MG63 (cell line): ENCODE data around the gene DAW1. TPM values are rescaled to one million over a fixed set of nuclear protein-coding genes. Genes with fewer than 3 reads are reported as not detected.

Source experiments
- DNase-seq: peaks from one replicate; pipeline ENCODE4 v3.0.0-alpha.2; 2020
- H3K27me3 ChIP-seq: fragments of 250-450 bp; sonication (Bioruptor Pico); 2 replicates; pipeline ENCODE4 v1.5.1; 2020; ENCODE audit warnings: mild to moderate bottlenecking, moderate library complexity
- H3K36me3 ChIP-seq: fragments of 250-450 bp; sonication (Bioruptor Pico); 2 replicates; pipeline ENCODE4 v1.5.1; 2020; ENCODE audit warnings: mild to moderate bottlenecking, moderate library complexity
- H3K4me3 ChIP-seq: fragments of 250-450 bp; sonication (Bioruptor Pico); 2 replicates; pipeline ENCODE4 v1.5.1; 2020; ENCODE audit warnings: mild to moderate bottlenecking, moderate library complexity
- H3K9me3 ChIP-seq: fragments of 250-450 bp; sonication (Bioruptor Pico); 2 replicates; pipeline ENCODE4 v1.5.1; 2020; ENCODE audit warnings: mild to moderate bottlenecking, moderate library complexity
- total RNA-seq: library from RNA; depleted of rRNA; stranded (reverse); fragments of >200 nt; shearing (Covaris generic); gene quantifications from 2 replicates; pipeline ENCODE4 v1.2.3, GENCODE V29; 2014; ENCODE audit warnings: low replicate concordance

Gene DAW1
- total RNA-seq, 1 experiment from 2014 or later: 8.5 TPM

- no peaks in the 10 kb centered on the region for H3K27me3 ChIP-seq
- H3K9me3 ChIP-seq: no peaks in the 10 kb centered on the region
- H3K4me3 ChIP-seq: no peak overlapping the region
- peak; percentile 91 for DNase-seq
- H3K36me3 ChIP-seq: no peaks in the 10 kb centered on the region
These were observed 18.2 kb upstream of the DAW1 start for GRCh38 chr2:227853204-227853629.

GRCh38 chr2:227853765-227854271, 17.6 kb upstream of the DAW1 start:
- Histone ChIP-seq H3K4me3 (no peak overlapping the region), H3K27me3 (no peaks in the 10 kb centered on the region), H3K36me3 (no peaks in the 10 kb centered on the region), H3K9me3 (no peaks in the 10 kb centered on the region)
- peak; percentile 75 for DNase-seq

- no peaks in the 10 kb centered on the region for H3K36me3 ChIP-seq
- H3K27me3 ChIP-seq: no peaks in the 10 kb centered on the region
- no peak for DNase-seq
- H3K4me3 ChIP-seq: no peak overlapping the region
- H3K9me3 ChIP-seq: no peaks in the 10 kb centered on the region
These were observed 16.0 kb upstream of the DAW1 start for GRCh38 chr2:227855440-227855839.

- Histone ChIP-seq H3K36me3 (no peaks in the 10 kb centered on the region), H3K27me3 (no peaks in the 10 kb centered on the region), H3K4me3 (no peak overlapping the region), H3K9me3 (no peaks in the 10 kb centered on the region)
- no peak for DNase-seq
These were observed 14.7 kb upstream of the DAW1 start for GRCh38 chr2:227856697-227857096.

- H3K9me3 ChIP-seq: no peaks in the 10 kb centered on the region
These were observed 11.2 kb upstream of the DAW1 start for GRCh38 chr2:227860221-227860641.

GRCh38 chr2:227861011-227861410, 10.4 kb upstream of the DAW1 start:
- Histone ChIP-seq H3K36me3 (no peaks in the 10 kb centered on the region), H3K9me3 (no peaks in the 10 kb centered on the region), H3K4me3 (no peak overlapping the region), H3K27me3 (no peaks in the 10 kb centered on the region)
- DNase-seq: peak; percentile 39

More at GRCh38 chr2:227860221-227860641, 11.2 kb upstream of the DAW1 start:
- Histone ChIP-seq H3K4me3 (no peak overlapping the region), H3K27me3 (no peaks in the 10 kb centered on the region), H3K36me3 (no peaks in the 10 kb centered on the region)
- DNase-seq: peak; percentile 52

- H3K27me3 ChIP-seq: no peaks in the 10 kb centered on the region
- no peaks in the 10 kb centered on the region for H3K9me3 ChIP-seq
- DNase-seq: no peak
- H3K36me3 ChIP-seq: no peaks in the 10 kb centered on the region
- no peak overlapping the region for H3K4me3 ChIP-seq
These were observed 9.1 kb upstream of the DAW1 start for GRCh38 chr2:227862227-227862740.

- Histone ChIP-seq H3K27me3 (no peaks in the 10 kb centered on the region), H3K9me3 (no peaks in the 10 kb centered on the region), H3K4me3 (no peak overlapping the region), H3K36me3 (no peaks in the 10 kb centered on the region)
- peak; percentile 76 for DNase-seq
These were observed 8.5 kb upstream of the DAW1 start for GRCh38 chr2:227862741-227863588.

- H3K9me3 ChIP-seq: no peaks in the 10 kb centered on the region
- 0 out of 2 replicates have a peak overlapping the region, but pooled peaks have one; percentile 8 for H3K4me3 ChIP-seq
- H3K36me3 ChIP-seq: no peaks in the 10 kb centered on the region
- H3K27me3 ChIP-seq: no peaks in the 10 kb centered on the region
- peak; percentile 55 for DNase-seq
These were observed 7.2 kb upstream of the DAW1 start for GRCh38 chr2:227864161-227864756.

GRCh38 chr2:227865291-227865690, 6.1 kb upstream of the DAW1 start:
- no peaks in the 10 kb centered on the region for H3K36me3 ChIP-seq

GRCh38 chr2:227867386-227867785, 4.0 kb upstream of the DAW1 start:
- H3K27me3 ChIP-seq: no peaks in the 10 kb centered on the region
- DNase-seq: no peak
- H3K36me3 ChIP-seq: no peaks in the 10 kb centered on the region
- H3K4me3 ChIP-seq: no peak overlapping the region
- H3K9me3 ChIP-seq: no peaks in the 10 kb centered on the region

More at GRCh38 chr2:227865291-227865690, 6.1 kb upstream of the DAW1 start:
- Histone ChIP-seq H3K4me3 (no peak overlapping the region), H3K9me3 (no peaks in the 10 kb centered on the region), H3K27me3 (no peaks in the 10 kb centered on the region)
- DNase-seq: peak; percentile 56

- Histone ChIP-seq H3K27me3 (no peaks in the 10 kb centered on the region), H3K9me3 (no peaks in the 10 kb centered on the region), H3K4me3 (no peak overlapping the region), H3K36me3 (no peaks in the 10 kb centered on the region)
- peak; percentile 58 for DNase-seq
These were observed 589 bp upstream of the DAW1 start for GRCh38 chr2:227870710-227871374.

GRCh38 chr2:227872676-227873075, 1.2 kb downstream of the DAW1 start:
- no peaks in the 10 kb centered on the region for H3K27me3 ChIP-seq
- H3K36me3 ChIP-seq: no peaks in the 10 kb centered on the region
- H3K9me3 ChIP-seq: no peaks in the 10 kb centered on the region
- no peak for DNase-seq
- no peak overlapping the region for H3K4me3 ChIP-seq

- H3K27me3 ChIP-seq: no peaks in the 10 kb centered on the region
- no peaks in the 10 kb centered on the region for H3K9me3 ChIP-seq
- no peaks in the 10 kb centered on the region for H3K36me3 ChIP-seq
- DNase-seq: peak; percentile 75
- no peak overlapping the region for H3K4me3 ChIP-seq
These were observed 4.9 kb downstream of the DAW1 start for GRCh38 chr2:227876300-227876801.

GRCh38 chr2:227877421-227878310, 6.2 kb downstream of the DAW1 start:
- peak; percentile 68 for DNase-seq
- H3K27me3 ChIP-seq: no peaks in the 10 kb centered on the region
- no peaks in the 10 kb centered on the region for H3K9me3 ChIP-seq
- 0 out of 2 replicates have a peak, but pooled peaks cover 3% of the 10 kb centered on the region for H3K36me3 ChIP-seq
- no peak overlapping the region for H3K4me3 ChIP-seq

GRCh38 chr2:227880460-227880859, 9.0 kb downstream of the DAW1 start:
- no peak overlapping the region for H3K4me3 ChIP-seq
- peaks cover 3% of the 10 kb centered on the region; the same call in 1 of the 2 replicates for H3K36me3 ChIP-seq
- H3K9me3 ChIP-seq: no peaks in the 10 kb centered on the region; the same call in 1 of the 2 replicates
- no peaks in the 10 kb centered on the region for H3K27me3 ChIP-seq
- DNase-seq: no peak
